ENCODE measurements around the gene HSPB1. TPM values are rescaled to one million over a fixed set of nuclear protein-coding genes. Genes with fewer than 3 reads are reported as not detected.

The HSPB1 gene
- total RNA-seq, 6 experiments from 2014 or later = 64.4 to 275 (median 234) TPM

- Histone ChIP-seq H3K4me3 (no peak overlapping the region), H3K9me3 (no peaks in the 10 kb centered on the region), H3K4me1 (peaks cover 0 to 7% (median 0%) of the 10 kb centered on the region in 4 donors), H3K27me3 (peaks cover 0 to 8% of the 10 kb centered on the region in 2 donors), H3K36me3 (no peaks in the 10 kb centered on the region), H3K27ac (no peak overlapping the region)
- TF ChIP-seq POLR2A (IDR thresholded peaks at IDR 0.05) = no peak
- TF ChIP-seq CTCF (IDR thresholded peaks at IDR 0.05) = no peak
- intact Hi-C loops (cut with DNase I) = loop anchor here in 1 of 2 donors (10.0 kb wide), 1 partner anchor 80 kb away; no protein-coding TSS in a partner anchor
- ATAC-seq (no peak), DNase-seq (no peak)
- WGBS (ENCODE audit: insufficient coverage, low coverage, low lambda C conversion rate, missing lambda C conversion rate) = 89% methylated on average over 4 of the region's 7 CpGs
These were observed 37.2 kb upstream of the HSPB1 start for GRCh38 chr7:76265299-76265698.

- no peaks in the 10 kb centered on the region for H3K36me3 ChIP-seq
- ATAC-seq (peak in 1 of 4 donors; percentile 23), DNase-seq (no peak)
- H3K9me3 ChIP-seq = no peaks in the 10 kb centered on the region
- H3K4me3 ChIP-seq = peak overlapping the region; percentile 9 to 26 (median 23)
- H3K27ac ChIP-seq = no peak overlapping the region
- TF ChIP-seq CTCF (IDR thresholded peaks at IDR 0.05) (no peak), POLR2A (IDR thresholded peaks at IDR 0.05) (no peak)
- H3K27me3 ChIP-seq = peaks cover 0 to 8% of the 10 kb centered on the region in 2 donors
- intact Hi-C loops (cut with DNase I) = loop anchor here in 1 of 2 donors (10.0 kb wide), 1 partner anchor 82 kb away; no protein-coding TSS in a partner anchor
- WGBS (ENCODE audit: insufficient coverage, low coverage, low lambda C conversion rate, missing lambda C conversion rate) = 0% methylated on average over 1 of the region's 68 CpGs
- H3K4me1 ChIP-seq = peaks cover 0 to 7% (median 0%) of the 10 kb centered on the region in 4 donors
These were observed 35.2 kb upstream of the HSPB1 start for GRCh38 chr7:76267107-76267893.

GRCh38 chr7:76267894-76268183, 34.6 kb upstream of the HSPB1 start:
- no peak for TF ChIP-seq CTCF (IDR thresholded peaks at IDR 0.05)
- no peak for TF ChIP-seq POLR2A (IDR thresholded peaks at IDR 0.05)
- intact Hi-C loops (cut with DNase I) = loop anchor here in 1 of 2 donors (10.0 kb wide), 1 partner anchor 83 kb away; no protein-coding TSS in a partner anchor

GRCh38 chr7:76268376-76268775, 34.1 kb upstream of the HSPB1 start:
- intact Hi-C loops (cut with DNase I) = loop anchor here in 1 of 2 donors (10.0 kb wide), 1 partner anchor 84 kb away; no protein-coding TSS in a partner anchor
- peak in 3 of 4 donors; percentile 11 to 25 (median 14) for ATAC-seq
- H3K36me3 ChIP-seq = no peaks in the 10 kb centered on the region
- no peaks in the 10 kb centered on the region for H3K9me3 ChIP-seq
- no peak overlapping the region for H3K4me3 ChIP-seq
- H3K27ac ChIP-seq = no peak overlapping the region
- H3K4me1 ChIP-seq = peaks cover 0 to 7% (median 0%) of the 10 kb centered on the region in 4 donors
- 21% methylated on average over 4 of the region's 5 CpGs for WGBS (ENCODE audit: insufficient coverage, low coverage, low lambda C conversion rate, missing lambda C conversion rate)
- TF ChIP-seq POLR2A (IDR thresholded peaks at IDR 0.05) = no peak
- no peak for TF ChIP-seq CTCF (IDR thresholded peaks at IDR 0.05)
- no peak for DNase-seq
- peaks cover 0 to 8% of the 10 kb centered on the region in 2 donors for H3K27me3 ChIP-seq

More at GRCh38 chr7:76267894-76268183, 34.6 kb upstream of the HSPB1 start:
- Histone ChIP-seq H3K27ac (no peak overlapping the region), H3K4me3 (no peak overlapping the region), H3K36me3 (no peaks in the 10 kb centered on the region), H3K9me3 (no peaks in the 10 kb centered on the region), H3K4me1 (peaks cover 0 to 7% (median 0%) of the 10 kb centered on the region in 4 donors), H3K27me3 (peaks cover 0 to 8% of the 10 kb centered on the region in 2 donors)
- WGBS (ENCODE audit: insufficient coverage, low coverage, low lambda C conversion rate, missing lambda C conversion rate) = 21% methylated on average over 4 of the region's 4 CpGs
- ATAC-seq (peak in 3 of 4 donors; percentile 21 to 45 (median 34)), DNase-seq (no peak)
